ENCODE measurements around the gene GTPBP4. TPM values are rescaled to one million over a fixed set of nuclear protein-coding genes. Genes with fewer than 3 reads are reported as not detected.

Gene GTPBP4
- total RNA-seq, 6 experiments from 2014 or later: 6.6 to 18.6 (median 15.4) TPM

DNA sequence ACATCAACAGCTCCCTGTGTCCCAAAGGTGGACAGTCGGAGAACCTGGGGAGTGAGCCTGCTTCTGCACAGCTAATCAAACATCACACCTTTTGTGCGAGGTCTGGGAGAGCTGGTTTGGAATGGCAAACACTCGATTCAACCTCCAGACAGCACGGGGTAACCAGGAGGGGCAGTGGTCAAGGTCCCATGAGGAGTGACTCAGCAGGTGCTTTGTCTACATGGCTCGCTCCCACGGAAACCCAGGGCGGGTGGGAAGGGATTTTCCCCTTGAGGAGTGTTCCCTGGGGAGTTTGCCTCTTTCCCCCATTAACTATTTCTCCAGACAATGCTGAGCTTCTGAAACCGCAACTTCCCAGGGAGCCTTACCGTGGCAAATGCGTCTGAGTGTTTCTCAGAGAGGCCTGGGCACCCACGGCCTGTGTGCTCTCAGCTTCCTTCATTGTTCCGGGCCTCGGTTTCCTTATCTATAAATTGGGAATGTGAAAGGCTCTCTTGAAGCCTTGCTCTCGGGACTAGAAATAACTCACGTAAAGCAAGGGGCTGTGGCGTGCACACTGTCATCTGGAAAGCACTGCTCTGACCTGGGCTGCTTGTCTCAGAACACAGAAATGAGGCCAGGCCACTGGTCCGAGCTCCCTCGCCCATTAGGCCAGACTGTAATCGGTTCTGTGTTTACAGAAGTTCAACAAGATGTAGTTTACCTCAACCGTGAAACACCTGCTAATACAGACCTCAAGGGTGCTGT, 14.0 kb upstream of the GTPBP4 start:
- ATAC-seq (peak in 1 of 4 donors; percentile 13), DNase-seq (no peak)
- Histone ChIP-seq H3K27ac (no peak overlapping the region), H3K4me3 (no peak overlapping the region), H3K4me1 (peaks cover 0 to 25% (median 9%) of the 10 kb centered on the region in 4 donors), H3K27me3 (no peaks in the 10 kb centered on the region), H3K9me3 (no peaks in the 10 kb centered on the region), H3K36me3 (no peaks in the 10 kb centered on the region)
- 65% methylated on average over 17 of the region's 20 CpGs for WGBS (ENCODE audit: insufficient coverage, low coverage, low lambda C conversion rate, missing lambda C conversion rate)
- intact Hi-C loops (cut with DNase I): no loop called here
- TF ChIP-seq, protein P1, sequence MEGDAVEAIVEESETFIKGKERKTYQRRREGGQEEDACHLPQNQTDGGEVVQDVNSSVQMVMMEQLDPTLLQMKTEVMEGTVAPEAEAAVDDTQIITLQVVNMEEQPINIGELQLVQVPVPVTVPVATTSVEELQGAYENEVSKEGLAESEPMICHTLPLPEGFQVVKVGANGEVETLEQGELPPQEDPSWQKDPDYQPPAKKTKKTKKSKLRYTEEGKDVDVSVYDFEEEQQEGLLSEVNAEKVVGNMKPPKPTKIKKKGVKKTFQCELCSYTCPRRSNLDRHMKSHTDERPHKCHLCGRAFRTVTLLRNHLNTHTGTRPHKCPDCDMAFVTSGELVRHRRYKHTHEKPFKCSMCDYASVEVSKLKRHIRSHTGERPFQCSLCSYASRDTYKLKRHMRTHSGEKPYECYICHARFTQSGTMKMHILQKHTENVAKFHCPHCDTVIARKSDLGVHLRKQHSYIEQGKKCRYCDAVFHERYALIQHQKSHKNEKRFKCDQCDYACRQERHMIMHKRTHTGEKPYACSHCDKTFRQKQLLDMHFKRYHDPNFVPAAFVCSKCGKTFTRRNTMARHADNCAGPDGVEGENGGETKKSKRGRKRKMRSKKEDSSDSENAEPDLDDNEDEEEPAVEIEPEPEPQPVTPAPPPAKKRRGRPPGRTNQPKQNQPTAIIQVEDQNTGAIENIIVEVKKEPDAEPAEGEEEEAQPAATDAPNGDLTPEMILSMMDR (IDR thresholded peaks at IDR 0.05): no peak
- no peak for TF ChIP-seq POLR2A (IDR thresholded peaks at IDR 0.05)

DNA sequence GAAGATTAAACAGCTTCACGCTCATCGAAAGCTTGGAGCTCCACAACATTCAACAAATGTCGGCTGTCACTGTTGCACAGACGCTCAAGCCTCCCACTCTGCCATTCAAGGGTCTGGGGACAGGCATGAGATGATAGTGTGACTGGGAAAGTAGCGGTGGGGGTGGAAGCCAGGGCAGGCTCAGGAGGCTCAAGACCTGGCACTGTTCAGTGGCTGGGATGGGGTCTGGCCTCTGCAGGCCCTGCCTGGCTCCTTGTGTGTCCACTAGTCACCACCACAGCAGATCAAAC, 13.5 kb upstream of the GTPBP4 start:
- no peak for DNase-seq

GRCh38 chr10:976316-976715, 11.9 kb upstream of the GTPBP4 start:
- intact Hi-C loops (cut with DNase I): no loop called here
- Histone ChIP-seq H3K4me3 (no peak overlapping the region), H3K27me3 (no peaks in the 10 kb centered on the region), H3K9me3 (no peaks in the 10 kb centered on the region), H3K27ac (no peak overlapping the region), H3K4me1 (peaks cover 0 to 7% (median 3%) of the 10 kb centered on the region in 4 donors), H3K36me3 (no peaks in the 10 kb centered on the region)
- DNase-seq (no peak), ATAC-seq (no peak)
- TF ChIP-seq, protein P1 (IDR thresholded peaks at IDR 0.05): no peak
- no peak for TF ChIP-seq POLR2A (IDR thresholded peaks at IDR 0.05)
- 94% methylated on average over 20 of the region's 22 CpGs for WGBS (ENCODE audit: insufficient coverage, low coverage, low lambda C conversion rate, missing lambda C conversion rate)

More for the DNA sequence above, 13.5 kb upstream of the GTPBP4 start:
- H3K4me3 ChIP-seq: no peak overlapping the region
- intact Hi-C loops (cut with DNase I): no loop called here
- ATAC-seq: no peak
- peaks cover 0 to 23% (median 9%) of the 10 kb centered on the region in 4 donors for H3K4me1 ChIP-seq
- H3K27ac ChIP-seq: no peak overlapping the region
- TF ChIP-seq, protein P1 (IDR thresholded peaks at IDR 0.05): no peak
- no peak for TF ChIP-seq POLR2A (IDR thresholded peaks at IDR 0.05)
- no peaks in the 10 kb centered on the region for H3K36me3 ChIP-seq
- H3K27me3 ChIP-seq: no peaks in the 10 kb centered on the region
- 94% methylated on average over 3 of the region's 5 CpGs for WGBS (ENCODE audit: insufficient coverage, low coverage, low lambda C conversion rate, missing lambda C conversion rate)
- no peaks in the 10 kb centered on the region for H3K9me3 ChIP-seq

DNA sequence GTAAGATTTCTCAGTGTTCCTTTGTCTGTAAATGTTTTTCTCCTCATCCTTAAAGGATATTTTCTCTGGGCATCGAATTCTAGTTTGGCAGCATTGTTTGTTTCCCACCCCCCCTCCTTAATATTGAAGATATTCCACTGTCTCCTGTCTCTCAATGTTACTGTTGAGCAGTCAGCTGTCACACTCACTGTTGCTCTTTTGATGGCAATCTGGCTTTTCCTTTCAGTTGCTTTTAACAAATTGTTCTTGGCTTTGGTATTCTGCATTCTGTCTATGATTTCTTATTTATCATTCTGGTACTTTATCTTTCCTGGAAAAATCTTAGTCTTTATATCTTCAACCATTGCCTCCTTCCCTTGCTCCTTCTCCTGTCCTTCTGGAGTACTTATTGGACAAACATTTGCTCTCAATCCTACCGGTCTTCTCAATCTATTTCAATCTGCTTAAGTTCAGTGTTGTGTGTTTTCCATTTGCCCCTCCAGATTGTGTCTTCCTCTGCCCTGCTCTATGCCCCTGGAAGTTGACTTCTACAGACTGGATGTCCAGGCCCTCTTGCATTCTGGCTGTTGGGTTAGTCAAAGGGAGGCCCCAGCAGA, 9.3 kb upstream of the GTPBP4 start:
- Histone ChIP-seq H3K4me3 (no peak overlapping the region), H3K27me3 (no peaks in the 10 kb centered on the region), H3K36me3 (no peaks in the 10 kb centered on the region), H3K4me1 (no peaks in the 10 kb centered on the region), H3K27ac (no peak overlapping the region), H3K9me3 (no peaks in the 10 kb centered on the region)
- intact Hi-C loops (cut with DNase I): no loop called here
- WGBS (ENCODE audit: insufficient coverage, low coverage, low lambda C conversion rate, missing lambda C conversion rate): 100% methylated on average over 2 of the region's 2 CpGs
- ATAC-seq (no peak), DNase-seq (no peak)
- TF ChIP-seq, protein P1 (IDR thresholded peaks at IDR 0.05): no peak
- TF ChIP-seq POLR2A (IDR thresholded peaks at IDR 0.05): no peak

Measured in right lobe of liver (tissue), 6 donors.